GM12878 (cell line): ENCODE measurements around the gene AGBL1. TPM values are rescaled to one million over a fixed set of nuclear protein-coding genes. Genes with fewer than 3 reads are reported as not detected.

Experiments used
- ATAC-seq: fragments of 200-7000 bp; cut with Tn5 transposase; 3 replicates; pipeline ENCODE4 v1.9.1; 2020; ENCODE audit warnings: mild to moderate bottlenecking, moderate library complexity
- BruUV-seq: library from RNA; stranded (reverse); fragments of 400-500 nt; replicated peaks from 2 replicates; lab custom pipeline; 2021; lab: Mats Ljungman, UMichigan
- CTCF ChIA-PET: fragments of 300-600 bp; sonication (Branson Sonifier 250); formaldehyde crosslinking; extraction: SDS; loops from one replicate; lab custom pipeline; 2021; ENCODE audit warnings: inconsistent platforms; lab: Yijun Ruan, JAX
- POLR2A ChIA-PET: fragments of 350-600 bp; formaldehyde crosslinking; extraction: SDS; loops from one replicate; lab custom pipeline; 2021; ENCODE audit warnings: inconsistent platforms; lab: Charles Lee
- RAD21 ChIA-PET: fragments of 300-600 bp; sonication (Branson Sonifier 250); formaldehyde crosslinking; loops from one replicate; lab custom pipeline; 2023; ENCODE audit warnings: antibody characterized with exemption; ENCODE audit not compliant: unreplicated experiment; lab: Charles Lee
- SMC1A ChIA-PET: fragments of 300-600 bp; sonication (Branson Sonifier 250); formaldehyde crosslinking; loops from one replicate; lab custom pipeline; 2023; ENCODE audit not compliant: unreplicated experiment, uncharacterized antibody; lab: Charles Lee
- DNase-seq: peaks from one replicate; pipeline ENCODE4 v3.0.0-alpha.2; 2011; ENCODE audit warnings: low read depth, low spot score
- FAIRE-seq: peaks from 3 replicates; lab custom pipeline; 2011; peaks lifted over from hg19 to GRCh38; lab: Jason Lieb, UNC
- H2AFZ ChIP-seq: 2 replicates; pipeline ENCODE4 v1.6.0; 2011; ENCODE audit warnings: low read depth, low read length, control low read depth; ENCODE audit not compliant: control insufficient read depth
- H3K27ac ChIP-seq: 2 replicates; pipeline ENCODE4 v1.5.1; 2011; ENCODE audit warnings: control low read depth; ENCODE audit not compliant: control insufficient read depth, insufficient read depth
- H3K27me3 ChIP-seq, 2 experiments: replicated peaks in 1 of 2; 2 replicates each; pipeline versions ENCODE4 v1.6.0 to v1.6.1; 2011; ENCODE audit warnings: low read length in 1 of 2; ENCODE audit not compliant: control insufficient read depth in 2 of 2, insufficient read depth in 2 of 2
- H3K36me3 ChIP-seq, 2 experiments: 2 replicates each; pipeline ENCODE4 v1.5.1; 2011; ENCODE audit warnings: low read length in 1 of 2; ENCODE audit not compliant: control insufficient read depth in 2 of 2, insufficient read depth in 2 of 2
- H3K4me1 ChIP-seq: 2 replicates; pipeline ENCODE4 v1.6.1; 2011; ENCODE audit warnings: mild to moderate bottlenecking, low read length, moderate library complexity, mixed read lengths; ENCODE audit not compliant: control insufficient read depth, insufficient read depth
- H3K4me2 ChIP-seq: 2 replicates; pipeline ENCODE4 v1.6.0; 2011; ENCODE audit warnings: control low read depth; ENCODE audit not compliant: control insufficient read depth, insufficient read depth
- H3K4me3 ChIP-seq: fragments of 200-600 bp; sonication (generic); 2 replicates; pipeline ENCODE4 v1.5.1; 2016
- H3K79me2 ChIP-seq: 2 replicates; pipeline ENCODE4 v1.6.0; 2011; ENCODE audit warnings: low read length; ENCODE audit not compliant: control insufficient read depth, insufficient read depth
- H3K9ac ChIP-seq: 2 replicates; pipeline ENCODE4 v1.8.0; 2011; ENCODE audit warnings: low read length, control low read depth, mixed read lengths; ENCODE audit not compliant: control insufficient read depth, insufficient read depth
- H3K9me3 ChIP-seq: replicated peaks from 3 replicates; pipeline ENCODE4 v1.5.1; 2011; ENCODE audit warnings: mild to moderate bottlenecking, low read length; ENCODE audit not compliant: control insufficient read depth, insufficient read depth
- H4K20me1 ChIP-seq: 2 replicates; pipeline ENCODE4 v1.6.0; 2011; ENCODE audit not compliant: control insufficient read depth, insufficient read depth
- ASH2L ChIP-seq: fragments of 300-600, 200-600 bp; sonication (generic); IDR thresholded peaks from 2 replicates; pipeline ENCODE4 v1.6.1; 2017; ENCODE audit warnings: low read depth, mild to moderate bottlenecking, borderline replicate concordance
- ATF2 ChIP-seq: IDR thresholded peaks from 2 replicates; pipeline ENCODE4 v1.6.1; 2012; ENCODE audit warnings: low read length, inconsistent platforms
- BRCA1 ChIP-seq: IDR thresholded peaks from 2 replicates; pipeline ENCODE4 v1.6.1; 2011; ENCODE audit warnings: low read depth, low read length, improper control_type of control experiment
- CHD4 ChIP-seq: fragments of 200-600 bp; sonication (generic); IDR thresholded peaks from 2 replicates; pipeline ENCODE4 v1.6.1; 2016; ENCODE audit warnings: mild to moderate bottlenecking
- HCFC1 ChIP-seq: fragments of 150-350 bp; IDR thresholded peaks from 2 replicates; pipeline ENCODE4 v1.6.1; 2014; ENCODE audit warnings: low read length
- KAT2A ChIP-seq: conservative IDR thresholded peaks from 2 replicates; pipeline ENCODE4 v1.6.1; 2011; ENCODE audit warnings: low read depth, low read length; ENCODE audit not compliant: control insufficient read depth
- MLLT1 ChIP-seq: fragments of 450-650 bp; IDR thresholded peaks from 2 replicates; pipeline ENCODE4 v1.6.1; 2016; ENCODE audit warnings: mild to moderate bottlenecking
- POLR2AphosphoS5 ChIP-seq: IDR thresholded peaks from 2 replicates; pipeline ENCODE4 v1.6.1; 2011; ENCODE audit warnings: mild to moderate bottlenecking, low read length, inconsistent platforms
- POU2F2 ChIP-seq: IDR thresholded peaks from 3 replicates; pipeline ENCODE4 v1.6.1; 2011; ENCODE audit warnings: low read depth, mild to moderate bottlenecking, low read length, borderline replicate concordance
- STAT3 ChIP-seq: IDR thresholded peaks from 2 replicates; pipeline ENCODE4 v1.6.1; 2011; ENCODE audit warnings: low read depth, low read length, improper control_type of control experiment
- SUZ12 ChIP-seq: fragments of 200-600 bp; sonication (generic); IDR thresholded peaks from one replicate; pipeline ENCODE4 v1.6.1; 2018; ENCODE audit warnings: antibody characterized with exemption, mild to moderate bottlenecking; ENCODE audit not compliant: unreplicated experiment
- TAF1 ChIP-seq: IDR thresholded peaks from 2 replicates; pipeline ENCODE4 v1.6.1; 2011; ENCODE audit warnings: mild to moderate bottlenecking, low read depth, low read length, borderline replicate concordance
- YY1 ChIP-seq: IDR thresholded peaks from 2 replicates; pipeline ENCODE4 v1.6.1; 2011; ENCODE audit warnings: low read depth, mild to moderate bottlenecking, low read length
- ZBTB33 ChIP-seq: fragments of 450-650 bp; IDR thresholded peaks from 2 replicates; pipeline ENCODE4 v1.6.1; 2017; ENCODE audit warnings: mild to moderate bottlenecking
- ZNF592 ChIP-seq: fragments of 450-650 bp; IDR thresholded peaks from 2 replicates; pipeline ENCODE4 v1.6.1; 2017; ENCODE audit warnings: mild to moderate bottlenecking, moderate library complexity
- WGBS: methylation state at CpG from one replicate; pipeline ENCODE4 v1.1.6; 2016; ENCODE audit warnings: low lambda C conversion rate; ENCODE audit not compliant: insufficient replicate concordance, insufficient coverage; ENCODE audit errors: missing lambda C conversion rate; 5-methylcytosine and 5-hydroxymethylcytosine counted together
- in situ Hi-C: fragments of 300-500 bp; cut with MboI; formaldehyde crosslinking; loops from 9 replicates; pipeline ENCODE4 v1.14.3; 2018; ENCODE audit warnings: mixed read lengths
- intact Hi-C: fragments of 100-400 bp; cut with micrococcal nuclease; formaldehyde crosslinking; loops from one replicate; pipeline ENCODE4 v1.14.2; 2022; ENCODE audit not compliant: unreplicated experiment
- polyA plus RNA-seq, 11 experiments: library from polyadenylated mRNA; depleted of rRNA in 4 of 11; unstranded in 6 of 11; stranded (reverse) in 5 of 11; fragments of >200 nt; fragmentation: Nextera tagmentation in 4 of 11; fragmentation: Illumina TruSeq in 1 of 11; extraction: Ambion mirVana in 4 of 11; extraction: Trizol in 1 of 11; gene quantifications; 1 replicate in 1 of 11; 2 replicates in 10 of 11; pipeline versions ENCODE4 v1.2.1 to v1.2.3, GENCODE V29; 2011 to 2016; ENCODE audit warnings: inconsistent platforms in 2 of 11, missing spikeins in 2 of 11, low read depth in 1 of 11
- total RNA-seq, 4 experiments: library from RNA; depleted of rRNA in 3 of 4; stranded (reverse); fragments of >200 nt in 3 of 4; fragmentation: Illumina TruSeq in 1 of 4; extraction: Trizol in 1 of 4; gene quantifications; 2 replicates each; pipeline versions ENCODE4 v1.2.1 to v1.2.3, GENCODE V29; 2013 to 2021

Gene AGBL1
- total and polyA plus RNA-seq, 10 of the 15 experiments (the other 5 are each of a cell fraction or from before 2014, with no cell fraction given), result not detected

GRCh38 chr15:86590461-86590860 is 510.8 kb downstream of the AGBL1 start:
- TF ChIP-seq MLLT1, result no peak
- no peak for TF ChIP-seq YY1
- no peak for TF ChIP-seq TAF1
- no peak for TF ChIP-seq POLR2AphosphoS5
- TF ChIP-seq ZNF592, result no peak
- TF ChIP-seq ASH2L, result no peak
- TF ChIP-seq ZBTB33, result no peak
- TF ChIP-seq POU2F2, result no peak
- TF ChIP-seq KAT2A, result no peak
- TF ChIP-seq STAT3, result no peak
- no peak for TF ChIP-seq BRCA1
- TF ChIP-seq HCFC1, result no peak
- TF ChIP-seq SUZ12, result no peak
- no peak for TF ChIP-seq ATF2
- no peak for TF ChIP-seq CHD4
- ChIA-PET SMC1A (no interaction called here), RAD21 (no interaction called here), CTCF (no interaction called here), POLR2A (no interaction called here)
- 31% methylated on average over 1 of the region's 1 CpG for WGBS
- intact Hi-C loops (no loop called here), in situ Hi-C loops (no loop called here)
- no TSS peak for BruUV-seq
- no peaks in the 10 kb centered on the region for H3K4me1 ChIP-seq
- no peak overlapping the region for H3K4me2 ChIP-seq
- H2AFZ ChIP-seq, result no peak overlapping the region
- no peaks in the 10 kb centered on the region for H3K27me3 ChIP-seq
- H3K9ac ChIP-seq, result no peak overlapping the region
- no peak for FAIRE-seq
- H3K4me3 ChIP-seq, result no peak overlapping the region
- ATAC-seq, result no peak
- no peak for DNase-seq
- H3K36me3 ChIP-seq, result no peaks in the 10 kb centered on the region
- H4K20me1 ChIP-seq, result no peaks in the 10 kb centered on the region
- H3K27ac ChIP-seq, result no peak overlapping the region
- no peaks in the 10 kb centered on the region for H3K9me3 ChIP-seq
- H3K79me2 ChIP-seq, result no peaks in the 10 kb centered on the region
